DMS79 (cell line): ENCODE measurements around the gene TAS2R50.

Experiments
- DNase-seq: peaks from one replicate; lab custom pipeline; 2025; lab: John Stamatoyannopoulos, UW

Gene TAS2R50

DNA sequence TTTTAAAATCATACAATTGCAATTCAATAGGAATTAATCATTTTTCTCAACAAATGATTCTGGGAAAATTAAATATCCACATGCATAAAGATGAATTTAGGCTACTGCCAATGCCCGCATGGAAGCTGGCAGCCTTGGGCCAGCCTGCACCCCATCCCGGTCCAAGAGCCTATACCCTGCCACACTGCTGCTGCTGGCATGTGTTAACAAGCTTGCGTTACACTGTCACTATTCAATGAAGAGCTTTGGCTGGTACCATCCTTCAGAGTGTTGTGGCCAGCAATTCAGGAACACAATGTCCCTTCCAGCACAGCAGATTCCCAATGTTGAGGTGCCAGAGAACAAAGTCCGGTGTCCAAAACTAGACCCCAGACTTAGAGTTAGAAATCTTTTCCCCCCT, 34.1 kb downstream of the TAS2R50 start:
- DNase-seq = no peak

- no peak for DNase-seq
These were observed 43.5 kb downstream of the TAS2R50 start for GRCh38 chr12:10943167-10943566.

DNA sequence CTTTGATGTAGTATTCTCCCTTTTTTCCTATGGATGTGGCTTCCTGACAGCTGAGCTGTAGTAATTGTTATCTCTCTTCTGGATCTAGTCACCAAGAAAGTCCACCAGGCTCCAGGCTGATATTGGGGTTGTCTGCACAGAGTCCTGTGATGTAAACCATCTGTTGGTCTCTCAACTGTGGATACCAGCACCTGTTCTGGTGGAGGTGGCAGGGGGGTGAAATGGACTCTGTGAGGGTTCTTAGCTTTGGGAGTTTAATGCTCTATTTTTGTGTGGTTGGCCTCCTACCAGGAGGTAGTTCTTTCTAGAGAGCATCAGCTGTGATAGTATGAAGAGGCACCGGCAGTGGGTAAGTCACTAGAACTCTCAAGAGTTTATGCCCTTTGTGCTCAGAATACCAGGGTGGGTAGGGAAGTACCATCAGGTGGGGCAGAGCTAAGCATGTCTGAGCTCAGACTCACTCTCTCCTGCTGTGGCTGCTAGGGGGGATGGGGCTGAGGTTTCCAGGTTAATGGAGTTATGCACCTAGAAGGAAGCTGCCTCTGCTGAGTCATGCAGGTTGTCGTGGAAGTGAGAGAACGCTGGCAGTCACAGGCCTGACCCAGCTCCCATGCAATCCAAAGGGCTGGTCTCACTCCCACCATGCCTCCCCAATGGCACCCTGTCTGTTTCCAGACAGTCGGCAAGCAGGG, 44.6 kb downstream of the TAS2R50 start:
- no peak for DNase-seq

DNA sequence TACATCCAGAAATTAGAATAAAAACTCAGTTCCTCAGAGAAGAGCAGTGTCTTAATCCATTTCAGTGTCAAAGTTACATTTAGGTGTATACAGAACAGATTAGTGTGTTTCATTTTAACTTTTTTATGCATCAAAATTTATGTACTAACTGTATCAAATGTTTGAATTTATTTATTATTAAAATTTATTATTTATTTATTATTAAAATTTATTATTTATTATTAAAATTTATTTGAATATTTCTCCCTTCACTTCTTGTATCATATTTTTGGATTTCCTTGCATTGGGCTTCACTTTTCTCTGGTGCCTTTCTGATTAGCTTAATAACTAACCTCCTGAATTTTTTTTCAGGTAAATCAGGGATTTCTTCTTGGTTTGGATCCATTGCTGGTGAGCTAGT, 45.3 kb downstream of the TAS2R50 start:
- no peak for DNase-seq

GRCh38 chr12:10940389-10940788, 46.3 kb downstream of the TAS2R50 start:
- no peak for DNase-seq

GRCh38 chr12:10939163-10939562, 47.5 kb downstream of the TAS2R50 start, which contains the start of gene TAS2R14:
Gene TAS2R14, minus strand, starts transcription at chr12:10939263. Its CDS starts 56 bp downstream, at chr12:10939207.
- DNase-seq = no peak

GRCh38 chr12:10936506-10936905, 50.2 kb downstream of the TAS2R50 start:
- no peak for DNase-seq
